Thoracic aorta (tissue), 2 donors: ENCODE results near the gene TSPAN12. TPM values are rescaled to one million over a fixed set of nuclear protein-coding genes. Genes with fewer than 3 reads are reported as not detected.

ENCODE experiments used
- ATAC-seq: fragments of 150-250 bp; one replicate; pipeline ENCODE4 v1.8.0; 2017; ENCODE audit warnings: low read depth; ENCODE audit not compliant: insufficient number of reproducible peaks, low FRiP score
- DNase-seq: peaks from one replicate; pipeline ENCODE4 v3.0.0-alpha.2; 2020; ENCODE audit warnings: low spot score
- H3K27ac ChIP-seq, 2 donors: fragments of 200-600 bp; sonication (generic); 1 replicate in 1 of 2; 2 replicates in 1 of 2; pipeline ENCODE4 v1.5.1; 2016; ENCODE audit warnings: mild to moderate bottlenecking in 2 of 2, moderate library complexity in 2 of 2
- H3K27me3 ChIP-seq: fragments of 200-600 bp; sonication (generic); replicated peaks from 2 replicates; pipeline ENCODE4 v1.6.0; 2016; ENCODE audit warnings: mild to moderate bottlenecking; ENCODE audit not compliant: insufficient read depth
- H3K36me3 ChIP-seq: fragments of 200-600 bp; sonication (generic); one replicate; pipeline ENCODE4 v1.5.1; 2016
- H3K4me1 ChIP-seq, 2 donors: fragments of 200-600 bp; sonication (generic); 1 replicate in 1 of 2; 2 replicates in 1 of 2; pipeline versions ENCODE4 v1.5.1 to v1.6.0; 2016; ENCODE audit warnings: low read depth in 2 of 2, mild to moderate bottlenecking in 1 of 2; ENCODE audit not compliant: control insufficient read depth in 1 of 2
- H3K4me3 ChIP-seq: fragments of 200-600 bp; sonication (generic); 2 replicates; pipeline ENCODE4 v1.5.1; 2016; ENCODE audit warnings: mild to moderate bottlenecking
- H3K9me3 ChIP-seq: fragments of 200-600 bp; sonication (generic); 2 replicates; pipeline ENCODE4 v1.5.1; 2016
- CTCF ChIP-seq: fragments of 200-600 bp; sonication (generic); IDR thresholded peaks from one replicate; pipeline ENCODE4 v1.5.1; 2019; ENCODE audit warnings: antibody characterized with exemption
- total RNA-seq, 2 donors: library from RNA; depleted of rRNA; stranded (reverse); fragments of >200 nt; gene quantifications; one replicate each; pipeline versions ENCODE4 v1.1.0 to v1.2.3, GENCODE V29; 2016

Gene TSPAN12
- total RNA-seq, 2 donors from 2014 or later: 10.8 to 12.6 TPM

- Histone ChIP-seq H3K4me1 (no peaks in the 10 kb centered on the region), H3K27ac (no peak overlapping the region), H3K36me3 (no peaks in the 10 kb centered on the region), H3K9me3 (no peaks in the 10 kb centered on the region), H3K27me3 (no peaks in the 10 kb centered on the region), H3K4me3 (no peak overlapping the region)
- TF ChIP-seq CTCF: no peak
- ATAC-seq: no peak
- no peak for DNase-seq
These were observed 82.2 kb downstream of the TSPAN12 start for GRCh38 chr7:120775755-120776154.

GRCh38 chr7:120774481-120774880 is 83.5 kb downstream of the TSPAN12 start:
- Histone ChIP-seq H3K4me1 (no peaks in the 10 kb centered on the region), H3K27ac (no peak overlapping the region), H3K4me3 (no peak overlapping the region), H3K27me3 (no peaks in the 10 kb centered on the region), H3K9me3 (no peaks in the 10 kb centered on the region), H3K36me3 (no peaks in the 10 kb centered on the region)
- no peak for TF ChIP-seq CTCF
- DNase-seq: no peak
- ATAC-seq: no peak

GRCh38 chr7:120770206-120770605 is 87.7 kb downstream of the TSPAN12 start:
- no peak for DNase-seq
- no peak overlapping the region for H3K27ac ChIP-seq
- H3K36me3 ChIP-seq: no peaks in the 10 kb centered on the region
- no peak for ATAC-seq
- H3K4me1 ChIP-seq: no peaks in the 10 kb centered on the region
- no peak for TF ChIP-seq CTCF
- H3K4me3 ChIP-seq: no peak overlapping the region
- no peaks in the 10 kb centered on the region for H3K27me3 ChIP-seq
- no peaks in the 10 kb centered on the region for H3K9me3 ChIP-seq

- no peak for ATAC-seq
- Histone ChIP-seq H3K27ac (no peak overlapping the region), H3K36me3 (no peaks in the 10 kb centered on the region), H3K4me3 (no peak overlapping the region), H3K9me3 (no peaks in the 10 kb centered on the region), H3K4me1 (no peaks in the 10 kb centered on the region), H3K27me3 (no peaks in the 10 kb centered on the region)
- no peak for TF ChIP-seq CTCF
- no peak for DNase-seq
These were observed 97.1 kb downstream of the TSPAN12 start for GRCh38 chr7:120760851-120761250.

GRCh38 chr7:120760050-120760449 is 97.9 kb downstream of the TSPAN12 start:
- ATAC-seq (no peak), DNase-seq (no peak)
- no peaks in the 10 kb centered on the region for H3K36me3 ChIP-seq
- TF ChIP-seq CTCF: no peak
- H3K4me3 ChIP-seq: no peak overlapping the region
- H3K27ac ChIP-seq: no peak overlapping the region
- H3K9me3 ChIP-seq: no peaks in the 10 kb centered on the region
- no peaks in the 10 kb centered on the region for H3K4me1 ChIP-seq
- no peaks in the 10 kb centered on the region for H3K27me3 ChIP-seq
